Measurements from ENCODE around the gene ZKSCAN4.
A peak's percentile ranks its signal among the peaks of the same experiment; 100 is the strongest.

Gene ZKSCAN4

DNA sequence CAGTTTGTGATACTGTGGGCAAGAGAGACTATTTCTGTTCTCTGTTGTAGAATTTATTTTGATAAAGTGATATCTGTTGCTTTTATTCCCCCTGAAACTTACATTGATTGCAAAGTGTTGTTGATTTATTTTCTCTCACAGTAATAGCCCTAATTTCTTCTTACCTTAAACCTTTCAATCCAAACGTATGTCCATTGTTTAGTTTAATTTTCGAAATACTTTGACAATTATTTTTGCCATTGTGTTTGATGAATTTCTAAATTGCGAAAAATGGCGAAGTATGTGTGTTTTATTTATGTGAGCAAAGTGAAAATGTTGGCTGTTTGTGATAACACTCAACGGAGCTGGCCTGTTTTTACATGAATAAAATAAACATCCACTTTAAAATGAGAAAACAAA is 14.5 kb upstream of the ZKSCAN4 start:
- TF ChIP-seq, protein P1, sequence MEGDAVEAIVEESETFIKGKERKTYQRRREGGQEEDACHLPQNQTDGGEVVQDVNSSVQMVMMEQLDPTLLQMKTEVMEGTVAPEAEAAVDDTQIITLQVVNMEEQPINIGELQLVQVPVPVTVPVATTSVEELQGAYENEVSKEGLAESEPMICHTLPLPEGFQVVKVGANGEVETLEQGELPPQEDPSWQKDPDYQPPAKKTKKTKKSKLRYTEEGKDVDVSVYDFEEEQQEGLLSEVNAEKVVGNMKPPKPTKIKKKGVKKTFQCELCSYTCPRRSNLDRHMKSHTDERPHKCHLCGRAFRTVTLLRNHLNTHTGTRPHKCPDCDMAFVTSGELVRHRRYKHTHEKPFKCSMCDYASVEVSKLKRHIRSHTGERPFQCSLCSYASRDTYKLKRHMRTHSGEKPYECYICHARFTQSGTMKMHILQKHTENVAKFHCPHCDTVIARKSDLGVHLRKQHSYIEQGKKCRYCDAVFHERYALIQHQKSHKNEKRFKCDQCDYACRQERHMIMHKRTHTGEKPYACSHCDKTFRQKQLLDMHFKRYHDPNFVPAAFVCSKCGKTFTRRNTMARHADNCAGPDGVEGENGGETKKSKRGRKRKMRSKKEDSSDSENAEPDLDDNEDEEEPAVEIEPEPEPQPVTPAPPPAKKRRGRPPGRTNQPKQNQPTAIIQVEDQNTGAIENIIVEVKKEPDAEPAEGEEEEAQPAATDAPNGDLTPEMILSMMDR (conservative IDR thresholded peaks at IDR 0.05; ENCODE audit: low read depth): no peak
- POLR2A ChIA-PET (ENCODE audit: low non-redundant PET): interaction anchor here (0.6 to 2.0 kb wide), 3 partner anchors 14 to 86 kb away, joined by 4 read pairs; partner anchors contain the start of gene ZKSCAN4

DNA sequence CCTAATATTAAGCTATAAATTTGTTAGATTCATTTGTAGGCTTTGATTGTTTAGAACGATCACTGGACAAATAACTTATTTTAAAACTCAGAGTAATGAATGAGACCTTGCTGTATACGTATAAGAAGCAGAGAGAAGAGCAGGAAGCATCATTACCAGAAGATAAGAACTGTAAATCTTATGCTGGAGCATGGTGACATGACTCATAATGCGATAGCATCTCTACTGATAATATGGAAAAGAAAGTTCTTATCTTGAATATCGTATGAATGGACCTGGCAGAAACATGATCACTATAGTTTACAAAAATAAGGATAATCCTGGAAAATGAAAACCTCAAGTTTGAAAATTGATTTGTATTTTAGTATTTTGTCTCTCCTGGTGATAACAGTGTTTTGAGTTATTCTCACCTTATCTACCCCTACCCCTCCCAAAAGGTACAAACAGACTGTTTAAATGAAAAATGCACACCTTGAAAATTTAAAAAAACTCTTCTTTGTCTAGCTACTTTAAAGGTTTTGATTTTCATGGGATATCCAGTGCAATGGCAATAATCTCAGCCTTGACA is 12.8 kb upstream of the ZKSCAN4 start:
- no peak for DNase-seq (ENCODE audit: low spot score)
- TF ChIP-seq, protein P1 (conservative IDR thresholded peaks at IDR 0.05; ENCODE audit: low read depth): no peak
- no peak overlapping the region for H3K27ac ChIP-seq
- POLR2A ChIA-PET (ENCODE audit: low non-redundant PET): no interaction called here
- CTCF ChIA-PET: interaction anchor here (0.7 kb wide), 1 partner anchor 109 kb away, joined by 3 read pairs; no protein-coding TSS in a partner anchor

More for the DNA sequence above, 14.5 kb upstream of the ZKSCAN4 start:
- DNase-seq (ENCODE audit: low spot score): no peak
- peak overlapping the region; percentile 80 for H3K27ac ChIP-seq
- CTCF ChIA-PET: interaction anchor here (0.6 to 0.9 kb wide), 3 partner anchors 61 to 117 kb away, joined by 3 read pairs; no protein-coding TSS in a partner anchor

DNA sequence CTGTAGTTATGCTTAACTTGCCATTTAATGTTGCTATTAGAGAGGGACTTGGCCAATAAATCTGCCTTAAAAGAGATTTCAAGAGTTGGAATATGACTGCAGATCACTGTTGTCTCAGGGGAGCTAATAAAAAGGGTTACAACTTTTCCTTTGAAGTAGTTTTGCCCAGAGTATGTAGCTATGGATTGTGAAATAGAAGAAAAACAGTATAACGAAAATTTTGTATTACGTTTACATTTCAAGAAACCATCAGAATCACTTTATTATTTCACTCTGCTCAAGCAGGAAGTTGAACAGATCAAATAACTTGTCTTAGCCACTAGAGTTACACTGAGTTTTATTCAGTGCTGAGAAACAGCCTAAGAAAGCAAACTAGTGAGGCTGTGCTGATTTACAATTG is 11.9 kb upstream of the ZKSCAN4 start:
- no peak for DNase-seq (ENCODE audit: low spot score)
- TF ChIP-seq, protein P1 (conservative IDR thresholded peaks at IDR 0.05; ENCODE audit: low read depth): no peak
- CTCF ChIA-PET: no interaction called here
- POLR2A ChIA-PET (ENCODE audit: low non-redundant PET): no interaction called here
- no peak overlapping the region for H3K27ac ChIP-seq

DNA sequence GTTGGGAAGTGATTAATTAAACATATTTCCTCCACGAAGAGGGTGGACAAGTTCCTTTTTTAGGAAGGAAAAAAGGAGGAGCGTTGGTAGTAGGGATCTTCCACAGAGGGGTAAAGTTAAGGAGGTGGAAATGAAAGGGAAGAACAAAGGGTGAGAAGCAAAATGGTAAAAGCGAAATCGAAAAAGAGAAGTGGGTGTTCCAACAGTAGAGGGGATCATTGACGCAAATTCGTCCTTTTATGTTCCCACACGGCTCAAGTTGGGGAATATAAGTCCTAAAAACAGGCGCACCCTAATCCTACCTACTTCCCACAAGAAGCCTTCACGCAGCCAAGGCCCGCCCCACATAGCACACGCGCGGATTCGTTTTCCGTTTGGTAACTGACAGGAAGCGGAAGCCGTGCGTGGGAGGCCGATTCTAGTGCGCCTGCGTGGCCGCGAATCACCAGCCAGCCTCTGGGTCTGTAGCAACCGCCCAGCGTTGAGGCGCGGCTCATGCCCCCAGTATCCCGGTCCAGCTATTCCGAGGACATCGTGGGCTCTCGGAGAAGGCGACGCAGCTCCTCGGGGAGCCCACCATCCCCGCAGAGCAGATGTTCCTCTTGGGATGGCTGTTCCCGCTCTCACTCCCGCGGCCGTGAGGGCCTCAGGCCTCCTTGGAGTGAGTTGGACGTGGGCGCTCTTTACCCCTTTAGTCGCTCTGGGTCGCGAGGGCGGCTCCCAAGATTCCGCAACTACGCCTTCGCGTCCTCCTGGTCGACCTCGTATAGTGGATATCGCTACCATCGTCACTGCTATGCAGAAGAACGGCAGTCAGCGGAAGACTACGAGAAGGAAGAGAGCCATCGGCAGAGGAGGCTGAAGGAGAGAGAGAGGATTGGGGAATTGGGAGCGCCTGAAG is 7.1 kb upstream of the ZKSCAN4 start, which contains the start of gene NKAPL:
Gene NKAPL, plus strand, starts transcription at position 421 of the 901 bp plus-strand sequence. Its CDS starts 75 bp downstream, at position 496.
- TF ChIP-seq, protein P1 (conservative IDR thresholded peaks at IDR 0.05; ENCODE audit: low read depth): no peak
- H3K27ac ChIP-seq: no peak within 1 kb of the TSS
- ChIA-PET CTCF (no interaction called here), POLR2A (ENCODE audit: low non-redundant PET) (no interaction called here)
- no peak for DNase-seq (ENCODE audit: low spot score)

DNA sequence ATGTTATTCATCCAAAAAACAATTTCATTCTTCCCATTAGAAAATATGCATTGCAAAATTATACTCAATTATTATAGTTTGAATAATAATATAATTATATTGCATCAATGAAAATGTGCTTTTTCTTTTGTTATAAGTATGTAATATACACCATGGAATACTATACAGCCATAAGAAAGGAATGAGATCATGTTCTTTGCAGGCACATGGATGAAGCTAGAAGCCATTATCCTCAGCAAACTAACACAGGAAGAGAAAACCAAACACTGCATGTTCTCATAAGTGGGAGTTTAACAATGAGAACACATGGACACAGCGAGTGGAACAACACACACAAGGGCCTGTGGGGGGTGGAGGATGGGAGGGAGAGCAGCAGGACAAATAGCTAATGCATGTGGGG is 5.0 kb upstream of the ZKSCAN4 start:
- H3K27ac ChIP-seq: no peak overlapping the region
- ChIA-PET CTCF (no interaction called here), POLR2A (ENCODE audit: low non-redundant PET) (no interaction called here)
- DNase-seq (ENCODE audit: low spot score): no peak
- TF ChIP-seq, protein P1 (conservative IDR thresholded peaks at IDR 0.05; ENCODE audit: low read depth): no peak

DNA sequence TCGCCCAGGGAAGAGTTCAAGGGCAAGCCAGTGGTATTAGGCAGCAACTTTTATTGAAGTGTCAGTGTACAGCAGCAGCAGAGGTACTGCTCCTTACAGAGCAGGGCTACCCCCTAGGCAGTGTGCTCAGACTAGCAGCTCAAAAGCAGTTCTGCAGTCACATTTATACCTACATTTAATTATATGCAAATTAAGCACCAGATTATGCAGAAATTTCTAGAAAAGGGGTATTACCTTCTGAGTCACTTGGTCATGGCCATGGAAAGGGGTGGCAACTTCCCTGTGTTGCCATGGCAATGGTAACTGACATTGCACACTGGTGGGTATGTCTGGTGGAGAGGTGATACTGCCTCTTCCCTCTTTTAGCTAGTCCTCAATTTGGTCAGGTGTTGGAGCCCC is 2.1 kb upstream of the ZKSCAN4 start:
- POLR2A ChIA-PET (ENCODE audit: low non-redundant PET): no interaction called here
- no peak for DNase-seq (ENCODE audit: low spot score)
- CTCF ChIA-PET: no interaction called here
- TF ChIP-seq, protein P1 (conservative IDR thresholded peaks at IDR 0.05; ENCODE audit: low read depth): no peak
- H3K27ac ChIP-seq: no peak overlapping the region
